GM18508 (cell line): ENCODE measurements around the gene PIAS4.
A peak's percentile ranks its signal among the peaks of the same experiment; 100 is the strongest.

Experiments
- ATAC-seq: cut with Tn5 transposase; IDR thresholded peaks from one replicate; pipeline ENCODE4 v1.9.1; 2021; ENCODE audit warnings: moderate number of reproducible peaks; ENCODE audit not compliant: insufficient read depth, unreplicated experiment

PIAS4 gene

DNA sequence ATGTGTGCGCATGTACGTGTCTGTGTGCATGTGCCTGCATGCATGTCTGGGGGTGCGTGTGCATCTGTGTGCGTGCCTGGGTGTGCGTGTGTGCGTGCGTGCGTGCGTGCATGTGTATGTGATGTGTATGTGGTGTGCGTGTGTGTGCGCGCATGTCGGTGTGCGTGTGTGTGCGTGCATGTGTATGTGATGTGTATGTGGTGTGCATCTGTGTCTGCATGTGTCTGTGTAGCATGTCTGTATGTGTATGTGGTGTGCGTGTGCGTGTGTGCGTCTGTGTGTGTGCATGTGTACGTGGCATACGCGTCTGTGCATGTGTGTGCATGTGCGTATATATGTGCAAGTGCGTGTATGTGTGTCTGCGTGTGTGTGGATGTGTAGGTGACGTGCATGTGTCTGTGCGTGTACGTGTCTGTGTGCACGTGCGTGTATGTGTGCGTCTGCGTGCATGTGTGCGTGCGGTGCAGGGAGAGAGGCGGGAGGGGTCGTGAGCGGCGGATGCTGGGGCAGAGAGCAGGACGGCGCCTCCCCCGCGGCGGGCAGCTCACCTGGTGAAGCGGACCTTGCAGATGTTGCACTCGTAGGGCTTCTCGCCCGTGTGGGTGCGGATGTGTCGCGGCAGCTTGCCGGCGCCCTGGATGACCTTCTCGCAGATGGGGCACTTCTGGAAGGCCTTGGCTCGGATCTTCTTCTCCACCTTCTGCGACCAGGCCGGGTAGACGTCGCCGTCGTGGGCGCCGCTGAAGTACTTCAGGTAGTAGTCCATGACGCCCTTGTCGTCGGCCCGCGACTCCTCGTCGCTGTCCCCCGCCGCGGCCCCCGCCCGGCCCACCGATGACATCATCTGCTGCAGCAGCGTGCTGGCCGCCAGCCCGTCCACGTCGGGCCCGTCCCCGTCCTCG lies 46.1 kb downstream of the PIAS4 start:
- ATAC-seq, result no peak

GRCh38 chr19:4054441-4055208 lies 47.1 kb downstream of the PIAS4 start:
- ATAC-seq, result no peak

- no peak for ATAC-seq
These were observed 47.6 kb downstream of the PIAS4 start for GRCh38 chr19:4055209-4055552.

GRCh38 chr19:4057931-4058692 lies 50.6 kb downstream of the PIAS4 start:
- no peak for ATAC-seq

- no peak for ATAC-seq
These were observed 51.3 kb downstream of the PIAS4 start for GRCh38 chr19:4058693-4059452.

- ATAC-seq, result no peak
These were observed 51.9 kb downstream of the PIAS4 start for GRCh38 chr19:4059453-4059871.

DNA sequence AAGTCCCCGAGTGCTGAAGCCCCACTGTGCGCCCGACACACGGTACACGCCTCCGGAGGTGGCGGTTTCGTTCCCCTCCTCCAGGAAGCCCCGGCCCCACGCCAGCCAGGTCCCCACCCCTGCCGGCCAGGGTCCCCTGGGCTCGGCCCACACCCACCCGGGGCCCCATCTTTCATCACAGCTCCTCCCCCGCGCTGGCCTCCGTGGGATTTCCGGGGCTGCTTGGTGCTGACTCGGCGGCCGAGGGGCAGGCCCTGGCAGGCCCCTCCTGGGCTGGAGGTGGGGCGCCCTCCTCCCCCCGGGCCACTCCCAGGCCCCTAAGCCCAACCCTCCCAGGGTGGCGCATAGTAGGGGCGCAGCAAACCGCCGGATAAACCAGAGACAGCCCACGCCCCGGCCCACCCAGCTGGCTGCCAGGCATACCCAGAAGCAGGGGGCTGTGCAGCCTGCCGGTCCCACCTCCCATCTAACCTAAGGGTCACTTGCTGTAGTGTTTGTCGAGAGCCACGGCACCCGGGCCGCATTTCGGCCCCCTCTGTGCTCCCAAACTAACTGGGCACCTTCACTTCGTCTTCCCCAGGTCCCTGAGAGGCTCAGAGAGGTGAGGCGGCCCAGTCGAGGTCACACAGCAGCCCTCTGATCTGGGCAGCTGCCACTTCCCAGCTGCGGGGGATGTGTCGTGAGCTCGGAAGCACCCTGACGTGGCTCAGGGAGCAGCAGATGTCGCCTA lies 52.5 kb downstream of the PIAS4 start:
- no peak for ATAC-seq

- no peak for ATAC-seq
These were observed 53.2 kb downstream of the PIAS4 start for GRCh38 chr19:4060621-4061177.

GRCh38 chr19:4061178-4061682 lies 53.7 kb downstream of the PIAS4 start:
- no peak for ATAC-seq

DNA sequence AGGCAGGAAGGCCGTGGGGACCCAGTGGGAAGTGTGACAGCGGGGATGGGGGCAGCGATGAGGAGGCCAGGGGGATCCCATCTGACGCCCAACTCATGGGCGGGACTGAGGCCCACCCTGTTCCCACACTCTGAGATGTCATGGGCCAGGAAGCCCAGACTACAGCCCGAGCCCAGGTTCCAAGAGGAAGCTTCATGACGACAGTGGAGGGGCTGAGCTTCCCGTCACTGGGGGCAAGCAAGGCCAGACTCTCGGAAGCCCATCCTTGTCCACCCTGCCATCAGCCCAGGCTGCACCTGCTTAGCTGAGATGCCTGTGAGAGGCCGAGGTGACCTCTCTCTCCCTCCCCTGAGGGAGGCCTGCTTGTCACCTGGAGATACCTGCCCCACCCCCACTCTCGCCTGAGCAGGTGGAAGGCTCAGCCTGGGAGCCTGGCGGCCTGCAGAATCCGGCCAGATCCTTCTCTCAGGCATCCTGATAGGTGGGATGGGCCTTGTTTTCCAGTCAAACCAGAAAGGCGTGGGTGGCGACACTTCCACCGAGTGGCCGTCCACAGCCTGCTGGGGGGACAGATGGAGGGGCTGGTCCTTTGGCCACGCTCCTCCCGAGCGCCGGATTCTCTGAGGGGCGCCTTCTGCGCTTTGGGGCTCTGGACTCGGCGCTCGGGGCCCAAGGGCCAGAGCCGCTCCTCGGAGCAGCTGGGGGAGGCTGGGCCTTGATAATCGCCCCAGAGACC lies 54.3 kb downstream of the PIAS4 start:
- ATAC-seq, result no peak

DNA sequence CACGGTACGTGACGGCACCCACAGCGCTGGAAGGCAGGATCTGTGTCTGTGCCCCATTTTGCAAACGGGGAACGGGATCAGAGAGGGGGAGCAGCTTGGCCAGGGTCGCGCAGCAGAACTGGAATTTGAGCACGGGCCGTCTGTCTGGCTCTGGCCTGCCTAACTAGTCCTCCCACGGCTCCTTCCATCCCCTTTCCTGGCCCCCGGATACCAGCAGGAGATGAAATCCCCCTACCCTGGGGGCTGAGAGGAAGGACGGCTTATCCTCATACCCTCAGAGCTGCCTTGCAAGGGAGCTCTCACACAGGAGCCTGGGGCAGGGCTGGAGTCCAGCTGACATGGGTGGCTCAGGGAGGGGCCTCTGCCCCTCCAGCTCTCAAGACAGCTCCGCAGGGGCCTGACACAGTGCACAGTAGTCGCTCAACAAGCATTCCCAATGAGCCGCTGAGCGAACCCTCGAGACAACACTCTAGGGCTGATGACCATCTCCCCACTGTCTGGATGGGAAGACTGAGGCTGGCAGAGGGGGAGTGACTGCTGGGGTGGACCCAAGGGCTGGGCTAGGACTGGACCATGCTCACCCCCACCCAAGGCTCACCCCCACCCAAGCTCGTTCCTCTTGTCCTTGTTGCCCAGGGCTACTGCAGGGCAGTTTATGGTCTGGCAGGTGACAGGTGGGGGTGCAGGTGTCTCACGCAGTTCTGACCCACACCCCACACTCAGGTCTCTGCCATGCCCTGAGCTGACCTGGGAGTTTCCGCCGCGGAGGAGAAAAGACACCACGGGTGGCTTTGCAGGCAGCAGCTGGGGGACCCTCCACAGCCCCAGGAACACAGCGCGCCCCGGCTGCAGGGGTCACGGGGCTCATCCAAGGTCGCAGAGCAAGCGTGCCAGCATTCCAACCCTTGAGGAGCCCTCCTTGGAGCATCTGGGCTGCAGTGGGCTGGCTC lies 55.2 kb downstream of the PIAS4 start:
- ATAC-seq, result no peak

GRCh38 chr19:4063369-4064148 lies 56.0 kb downstream of the PIAS4 start:
- ATAC-seq, result no peak

DNA sequence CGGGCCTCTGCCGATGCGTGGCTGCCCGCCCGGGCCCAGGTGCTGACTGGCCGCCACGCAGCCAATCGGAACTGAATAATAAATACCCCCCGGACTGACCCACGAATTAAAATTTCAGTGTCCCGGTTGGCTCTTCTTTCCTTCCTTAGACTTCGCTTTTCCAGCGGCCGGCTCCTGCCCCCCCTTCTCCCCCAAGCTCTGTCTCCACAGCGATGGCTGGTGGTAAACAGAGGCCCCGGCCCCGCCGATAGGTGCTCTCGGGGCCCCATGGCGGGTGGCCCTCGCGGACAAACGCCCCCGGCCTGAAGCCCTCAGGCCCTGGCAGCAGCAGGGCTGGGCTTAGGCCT lies 56.6 kb downstream of the PIAS4 start:
- no peak for ATAC-seq

GRCh38 chr19:4064496-4065260 lies 57.1 kb downstream of the PIAS4 start:
- ATAC-seq, result no peak

DNA sequence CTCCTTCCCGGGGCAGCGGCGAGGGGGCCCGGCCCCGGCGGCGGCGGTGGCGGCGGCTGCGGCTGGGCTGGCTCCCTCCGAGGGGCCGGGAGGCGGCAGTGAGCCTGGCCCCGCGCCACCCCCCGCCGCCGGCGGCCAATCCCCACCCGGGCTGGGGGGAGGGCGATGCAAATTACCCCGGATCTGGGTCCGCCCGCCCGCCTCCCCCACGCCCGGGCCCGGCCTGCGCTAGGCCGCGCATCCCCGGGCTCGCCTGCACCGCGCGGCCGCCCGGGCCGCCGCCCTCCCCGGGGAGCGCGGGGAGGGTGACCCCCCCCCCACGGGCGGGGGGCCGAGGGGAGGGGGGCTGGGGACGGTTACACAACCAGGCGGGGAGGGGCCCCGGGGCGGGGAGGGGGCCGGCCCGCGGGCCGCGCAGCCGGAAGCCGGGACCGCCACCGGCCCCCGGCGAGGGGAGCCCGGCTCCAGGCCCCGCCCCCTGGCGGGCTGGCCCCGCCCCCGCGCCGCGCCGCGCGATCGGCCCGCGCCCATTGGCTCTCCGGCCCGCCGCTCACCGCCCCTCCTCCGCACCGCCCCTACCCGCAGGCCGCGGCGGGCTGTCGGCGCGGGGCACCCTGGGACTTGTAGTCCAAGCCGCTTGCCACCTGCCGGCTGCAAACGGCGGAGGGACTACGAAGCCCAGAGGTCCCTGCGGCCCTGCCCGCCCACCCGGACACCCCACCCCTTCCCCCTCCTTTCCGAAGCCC lies 58.1 kb downstream of the PIAS4 start:
- ATAC-seq, result peak; percentile 44
